ENCODE data around the gene MYEOV. TPM values are rescaled to one million over a fixed set of nuclear protein-coding genes. Genes with fewer than 3 reads are reported as not detected.
A peak's percentile ranks its signal among the peaks of the same experiment; 100 is the strongest.

The MYEOV gene
- total and polyA plus RNA-seq, 2 of the 8 experiments (the other 6 are each of a cell fraction or from before 2014, with no cell fraction given): 0.44 to 0.67 TPM

DNA sequence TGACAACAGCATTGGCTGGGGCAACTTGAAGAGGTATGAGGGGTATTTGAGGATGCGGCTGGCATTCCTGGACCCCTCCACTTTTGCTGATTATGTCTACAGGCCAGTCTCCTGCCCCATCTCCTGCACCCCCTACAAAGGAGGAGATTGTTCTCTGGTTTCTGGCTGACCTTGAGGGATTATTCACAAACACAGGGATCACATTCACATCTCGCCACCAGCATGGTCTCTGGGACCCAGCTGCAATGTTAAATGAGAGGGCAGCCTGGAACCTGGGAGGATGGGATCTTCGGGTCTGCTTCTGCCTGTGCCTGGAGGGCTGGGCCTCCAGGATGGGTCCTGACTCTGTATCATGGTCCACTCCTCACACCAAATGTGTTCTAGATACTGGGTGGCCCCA, 32.8 kb upstream of the MYEOV start:
- H3K23ac ChIP-seq (ENCODE audit: insufficient read length): no peak overlapping the region
- H2BK20ac ChIP-seq (ENCODE audit: low read length): no peak overlapping the region
- H2BK15ac ChIP-seq (ENCODE audit: low read length): peak overlapping the region; percentile 46; the same call in 1 of the 2 replicates
- peaks cover 0 to 3% (median under 1%) of the 10 kb centered on the region in 4 experiments; a peak in 1 of 7 replicates for H3K27me3 ChIP-seq (replicated peaks in 1 of 4; ENCODE audit: control insufficient read depth in 3 of 4, extremely low read depth in 1 of 4, insufficient read depth in 3 of 4, low read length in 3 of 4)
- POLR2A ChIA-PET (ENCODE audit: partially characterized antibody): no interaction called here
- WGBS, 2 experiments (ENCODE audit: extremely low coverage in 1 of 2, insufficient coverage in 1 of 2, insufficient read length in 1 of 2, insufficient replicate concordance in 2 of 2, low coverage in 1 of 2, low lambda C conversion rate in 2 of 2, missing lambda C conversion rate in 1 of 2): 89% methylated on average over 3 of the region's 3 CpGs; no CpG with 5 or more reads in 1 of the 2 experiments
- H3K79me2 ChIP-seq (ENCODE audit: control insufficient read depth in 1 of 2, insufficient read depth in 2 of 2, low read length in 2 of 2): no peaks in the 10 kb centered on the region
- peaks cover 4 to 8% (median 6%) of the 10 kb centered on the region in 4 experiments; a peak in 6 of 7 replicates for H3K4me1 ChIP-seq (replicated peaks in 1 of 4; ENCODE audit: control insufficient read depth in 3 of 4, insufficient read depth in 4 of 4, low read length in 3 of 4)
- no peaks in the 10 kb centered on the region for H3K79me1 ChIP-seq (ENCODE audit: low read depth, low read length)
- no peak overlapping the region for H2AK5ac ChIP-seq (ENCODE audit: low read depth, low read length)
- DNase-seq (ENCODE audit: low read depth in 1 of 2, low spot score in 2 of 2) (no peak), FAIRE-seq (no peak)
- no peak overlapping the region for H2BK12ac ChIP-seq (ENCODE audit: low read depth, low read length)
- H3K14ac ChIP-seq (ENCODE audit: insufficient read length): no peak overlapping the region
- no peak overlapping the region for H3K4me2 ChIP-seq (ENCODE audit: insufficient read depth in 1 of 2, low read depth in 2 of 2, low read length in 2 of 2)
- no peak overlapping the region for H2BK5ac ChIP-seq (ENCODE audit: low read depth, low read length)
- no peaks in the 10 kb centered on the region for H3K36me3 ChIP-seq (ENCODE audit: control insufficient read depth in 2 of 4, insufficient read depth in 4 of 4, low read length in 3 of 4)
- no peak overlapping the region for H4K5ac ChIP-seq (ENCODE audit: insufficient read length, low read depth, low read length)
- no peak overlapping the region for H4K8ac ChIP-seq (ENCODE audit: extremely low read depth, insufficient read depth, low read length)
- no peak overlapping the region for H2BK120ac ChIP-seq (replicated peaks; ENCODE audit: low read depth, low read length)
- no peak overlapping the region for H2AFZ ChIP-seq (ENCODE audit: low read length)
- H3K18ac ChIP-seq (ENCODE audit: extremely low read depth, low read length): no peak overlapping the region
- no peak overlapping the region for H3K4ac ChIP-seq (replicated peaks; ENCODE audit: insufficient read length, low read depth, low read length)
- no peak overlapping the region for H3K56ac ChIP-seq (replicated peaks; ENCODE audit: insufficient read length, low read depth, low read length)
- H3K9me3 ChIP-seq (ENCODE audit: insufficient read depth in 2 of 2, low read depth in 1 of 2, low read length in 1 of 2): 0 out of 4 replicates have a peak, but pooled peaks cover 2 to 5% of the 10 kb centered on the region in 2 experiments
- no peak overlapping the region for H4K91ac ChIP-seq (replicated peaks; ENCODE audit: insufficient read length, low read length)
- CTCF ChIA-PET (ENCODE audit: partially characterized antibody): no interaction called here
- no peak overlapping the region for H3K27ac ChIP-seq (ENCODE audit: low read depth, low read length)
- no peak overlapping the region for H3K9ac ChIP-seq (replicated peaks in 1 of 4; ENCODE audit: extremely low read depth in 1 of 4, low read depth in 3 of 4, low read length in 3 of 4)
- peaks cover 7% of the 10 kb centered on the region; the same call in 1 of the 2 replicates for H3K23me2 ChIP-seq (ENCODE audit: low read depth, low read length)
- H4K20me1 ChIP-seq (replicated peaks in 1 of 2; ENCODE audit: control insufficient read depth in 1 of 2, insufficient read depth in 2 of 2, low read length in 2 of 2): peaks cover 0 to 2% of the 10 kb centered on the region in 2 experiments
- no peak overlapping the region for H3K4me3 ChIP-seq (ENCODE audit: extremely low read depth in 1 of 4, insufficient read depth in 2 of 4, low read depth in 3 of 4, low read length in 4 of 4)
- TF ChIP-seq RNF2 (IDR thresholded peaks at IDR 0.05; ENCODE audit: borderline replicate concordance, low read depth, low read length, missing control alignments, poor library complexity, severe bottlenecking) (no peak), JUND (IDR thresholded peaks at IDR 0.05; ENCODE audit: low read length) (no peak), HDAC2 (IDR thresholded peaks at IDR 0.05; ENCODE audit: borderline replicate concordance in 1 of 2, low read depth in 2 of 2, low read length in 2 of 2) (no peak), KDM1A (IDR thresholded peaks at IDR 0.05; ENCODE audit: borderline replicate concordance, low read length) (no peak), BRCA1 (IDR thresholded peaks at IDR 0.05; ENCODE audit: low read depth, low read length) (no peak), POU5F1 (IDR thresholded peaks at IDR 0.05; ENCODE audit: low read depth, low read length) (no peak), EGR1 (IDR thresholded peaks at IDR 0.05; ENCODE audit: borderline replicate concordance, low read depth, low read length) (no peak), TEAD4 (IDR thresholded peaks at IDR 0.05; ENCODE audit: low read depth, low read length) (no peak), NRF1 (IDR thresholded peaks at IDR 0.05; ENCODE audit: low read depth, low read length) (no peak), CEBPB (IDR thresholded peaks at IDR 0.05; ENCODE audit: low read depth, low read length) (no peak), CHD2 (IDR thresholded peaks at IDR 0.05; ENCODE audit: low read length) (no peak)
- TF ChIP-seq, protein P1, sequence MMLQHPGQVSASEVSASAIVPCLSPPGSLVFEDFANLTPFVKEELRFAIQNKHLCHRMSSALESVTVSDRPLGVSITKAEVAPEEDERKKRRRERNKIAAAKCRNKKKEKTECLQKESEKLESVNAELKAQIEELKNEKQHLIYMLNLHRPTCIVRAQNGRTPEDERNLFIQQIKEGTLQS (IDR thresholded peaks at IDR 0.05; ENCODE audit: insufficient read depth, low read depth, low read length): no peak

Data from H1 (cell line).